Measurements from ENCODE around the gene TDRD10.

Gene TDRD10, protein sequence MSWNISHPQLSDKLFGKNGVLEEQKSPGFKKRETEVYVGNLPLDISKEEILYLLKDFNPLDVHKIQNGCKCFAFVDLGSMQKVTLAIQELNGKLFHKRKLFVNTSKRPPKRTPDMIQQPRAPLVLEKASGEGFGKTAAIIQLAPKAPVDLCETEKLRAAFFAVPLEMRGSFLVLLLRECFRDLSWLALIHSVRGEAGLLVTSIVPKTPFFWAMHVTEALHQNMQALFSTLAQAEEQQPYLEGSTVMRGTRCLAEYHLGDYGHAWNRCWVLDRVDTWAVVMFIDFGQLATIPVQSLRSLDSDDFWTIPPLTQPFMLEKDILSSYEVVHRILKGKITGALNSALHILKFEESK

DNA sequence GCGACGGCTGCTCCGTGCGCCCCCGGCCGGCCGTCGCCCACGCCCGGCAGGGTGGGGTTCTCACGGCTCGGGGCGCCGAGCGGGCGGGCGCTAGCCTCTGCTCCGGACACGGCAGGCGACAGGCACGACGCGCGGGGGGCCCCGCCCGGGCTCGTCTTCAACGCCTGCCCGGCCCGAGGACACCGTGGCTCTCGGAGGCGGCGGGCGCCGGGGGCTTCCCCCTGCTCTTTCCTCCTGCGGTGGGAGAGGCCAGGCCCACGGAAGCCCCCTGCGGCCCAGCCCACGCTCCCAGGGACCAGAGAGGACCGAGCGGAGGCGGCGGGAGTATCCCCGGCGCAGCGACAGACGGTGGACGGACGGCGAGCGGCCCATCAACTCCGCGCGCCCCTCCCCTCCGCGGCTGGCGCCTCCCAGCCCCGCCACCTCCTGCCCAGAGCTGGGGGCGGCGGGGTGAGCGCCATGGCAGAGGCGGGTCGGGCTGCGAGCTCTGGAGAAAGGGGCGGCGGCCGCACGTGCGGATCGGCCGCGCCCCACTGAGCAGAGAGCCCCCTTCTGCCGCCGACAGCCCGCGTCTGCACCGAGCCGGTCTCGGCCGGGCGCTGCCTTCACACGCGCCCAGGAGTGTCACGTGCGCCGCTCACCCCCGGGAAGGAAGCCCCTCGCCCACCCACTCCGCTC lies at the start of gene TDRD10, which contains the start of gene SHE:
Gene TDRD10, plus strand, starts transcription at position 154 of the 678 bp plus-strand sequence. CDS start 4,685 bp downstream, outside the sequence.
Gene SHE, minus strand, starts transcription at position 347 of the 678 bp plus-strand sequence. CDS start 386 bp downstream, outside the sequence.
- DNase-seq = peak; percentile 19 to 33
- H3K9me3 Mint-ChIP-seq = no peaks in the 10 kb centered on the region
- peak within 1 kb of the TSS; percentile 68 to 72 for H3K4me3 Mint-ChIP-seq
- peak; percentile 55 for ATAC-seq
- H3K27me3 Mint-ChIP-seq = peaks cover 73% of the 10 kb centered on the region
- H3K4me1 Mint-ChIP-seq = peaks cover 18% of the 10 kb centered on the region
- H3K27ac Mint-ChIP-seq = no peak within 1 kb of the TSS

DNA sequence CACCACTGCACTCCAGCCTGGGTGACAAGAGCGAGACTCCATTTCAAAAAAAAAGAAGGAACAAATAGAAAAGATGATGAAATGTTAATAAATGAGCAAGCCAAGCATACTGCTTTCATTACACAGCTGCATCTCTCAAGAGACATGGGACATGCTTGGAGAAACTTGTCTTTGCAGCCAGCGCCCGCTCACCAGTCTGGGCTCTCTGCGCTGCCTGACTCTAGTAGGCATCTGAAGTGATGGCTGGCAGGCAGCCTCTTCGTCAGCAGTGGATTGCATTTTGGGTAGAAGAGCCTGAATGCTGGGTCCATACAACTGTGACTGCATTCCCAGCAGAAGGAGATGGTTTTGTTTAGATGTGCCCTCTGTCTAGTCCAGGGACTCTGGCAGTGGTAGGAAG lies 48.9 kb upstream of the TDRD10 start:
- no peak for DNase-seq
- no peak overlapping the region for H3K4me3 Mint-ChIP-seq
- H3K4me1 Mint-ChIP-seq = peaks cover 24% of the 10 kb centered on the region
- no peaks in the 10 kb centered on the region for H3K9me3 Mint-ChIP-seq
- H3K27ac Mint-ChIP-seq = peak overlapping the region in 1 of 2 donors; percentile 10
- no peak for ATAC-seq
- peaks cover 14% of the 10 kb centered on the region for H3K27me3 Mint-ChIP-seq

DNA sequence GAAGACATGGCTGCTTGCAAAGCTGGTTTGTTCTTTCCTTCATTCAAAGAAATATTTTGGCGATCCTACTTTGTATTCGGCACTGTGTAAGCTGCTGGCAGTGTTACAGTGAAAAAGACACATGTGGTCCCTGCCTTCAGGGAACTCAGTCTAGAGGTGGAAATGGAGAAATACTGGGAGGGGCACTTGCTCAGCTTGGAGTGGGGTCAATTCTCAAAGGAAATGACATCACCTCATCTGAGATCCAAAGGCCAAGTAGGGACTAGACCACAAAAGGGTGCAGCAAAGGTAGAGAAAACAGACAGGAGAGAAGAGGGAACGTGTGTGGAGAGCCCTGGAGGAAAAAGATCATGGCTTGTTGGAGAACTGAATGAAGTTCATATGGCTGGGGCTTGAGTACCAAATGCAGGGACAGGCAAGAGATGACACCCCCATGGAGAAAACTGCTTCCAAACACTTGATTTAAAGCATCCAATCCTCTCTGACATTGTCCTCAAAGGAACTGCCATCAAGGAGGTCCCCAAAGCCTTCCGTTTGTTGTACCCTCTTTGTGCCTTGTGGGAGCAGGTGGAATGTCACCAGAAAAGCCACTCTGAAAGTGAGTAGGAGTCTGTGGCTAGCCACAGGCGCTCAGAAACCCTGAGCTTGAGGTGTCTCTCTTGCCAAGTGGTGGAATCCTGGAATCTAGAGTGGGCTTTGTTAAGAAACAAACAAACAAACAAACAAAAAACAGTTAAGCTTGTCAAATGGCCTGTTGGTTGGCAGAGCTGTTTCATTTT lies 48.3 kb upstream of the TDRD10 start:
- Mint-ChIP-seq H3K4me3 (peak overlapping the region in 1 of 2 donors; percentile 1), H3K9me3 (no peaks in the 10 kb centered on the region), H3K27ac (no peak overlapping the region), H3K4me1 (peaks cover 24% of the 10 kb centered on the region), H3K27me3 (peaks cover 14% of the 10 kb centered on the region)
- ATAC-seq (no peak), DNase-seq (no peak)

DNA sequence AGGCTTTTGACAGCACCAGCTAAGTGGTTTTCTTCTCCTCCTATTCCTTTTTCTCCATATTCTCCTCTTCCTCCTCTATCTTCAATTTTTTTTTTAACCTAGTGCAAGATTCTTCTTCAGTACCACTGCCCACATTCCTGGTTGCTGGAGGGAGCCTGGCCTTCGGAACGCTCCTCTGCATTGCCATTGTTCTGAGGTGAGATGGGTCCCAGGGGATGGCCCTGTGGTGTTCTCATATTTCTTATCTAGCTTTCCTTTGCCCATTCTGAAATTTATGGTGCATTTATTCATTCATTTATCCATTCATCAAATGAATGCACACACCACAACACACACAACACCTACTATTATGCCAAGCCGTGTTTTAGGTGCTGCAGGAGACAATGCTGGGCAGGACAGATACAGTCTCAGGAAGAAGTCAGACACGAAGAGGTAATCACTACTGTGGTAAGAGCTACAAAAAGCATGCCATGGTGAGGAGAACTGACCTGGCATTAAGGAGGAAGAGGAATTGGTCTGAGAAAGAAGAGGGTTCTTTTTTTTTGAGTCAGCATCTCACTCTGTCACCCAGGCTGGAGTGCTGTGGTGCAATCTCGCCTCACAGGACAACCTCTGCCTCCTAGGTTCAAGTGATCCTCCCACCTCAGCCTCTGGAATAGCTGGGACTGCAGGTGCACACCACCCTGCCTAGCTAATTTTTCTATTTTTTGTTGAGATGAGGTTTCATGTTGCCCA lies 47.5 kb upstream of the TDRD10 start:
- Mint-ChIP-seq H3K4me3 (no peak overlapping the region), H3K27ac (no peak overlapping the region), H3K27me3 (peaks cover 14% of the 10 kb centered on the region), H3K9me3 (no peaks in the 10 kb centered on the region), H3K4me1 (peaks cover 24% of the 10 kb centered on the region)
- ATAC-seq = peak; percentile 15
- DNase-seq = no peak

DNA sequence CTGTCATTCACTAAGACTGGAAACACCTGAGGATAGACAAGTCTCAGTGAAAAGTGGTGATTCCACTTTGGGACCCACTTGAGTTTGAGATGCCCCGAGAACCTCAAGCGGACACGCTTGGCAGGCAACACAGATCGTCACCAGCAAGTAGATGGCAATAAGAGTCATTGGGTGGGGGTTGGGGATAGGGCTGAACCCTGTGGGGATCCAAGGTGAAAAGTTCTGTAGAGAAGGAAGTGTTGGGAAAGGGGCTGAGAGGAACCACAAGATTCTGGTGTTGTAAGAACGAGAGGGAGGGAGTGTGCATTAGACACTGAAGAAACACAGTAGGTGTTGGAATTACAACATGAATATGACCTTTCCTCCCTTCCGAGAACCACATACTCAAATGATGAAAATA lies 45.4 kb upstream of the TDRD10 start:
- DNase-seq (no peak), ATAC-seq (no peak)
- Mint-ChIP-seq H3K4me3 (no peak overlapping the region), H3K27me3 (peaks cover 4% of the 10 kb centered on the region), H3K9me3 (no peaks in the 10 kb centered on the region), H3K4me1 (peaks cover 34% of the 10 kb centered on the region), H3K27ac (no peak overlapping the region)

DNA sequence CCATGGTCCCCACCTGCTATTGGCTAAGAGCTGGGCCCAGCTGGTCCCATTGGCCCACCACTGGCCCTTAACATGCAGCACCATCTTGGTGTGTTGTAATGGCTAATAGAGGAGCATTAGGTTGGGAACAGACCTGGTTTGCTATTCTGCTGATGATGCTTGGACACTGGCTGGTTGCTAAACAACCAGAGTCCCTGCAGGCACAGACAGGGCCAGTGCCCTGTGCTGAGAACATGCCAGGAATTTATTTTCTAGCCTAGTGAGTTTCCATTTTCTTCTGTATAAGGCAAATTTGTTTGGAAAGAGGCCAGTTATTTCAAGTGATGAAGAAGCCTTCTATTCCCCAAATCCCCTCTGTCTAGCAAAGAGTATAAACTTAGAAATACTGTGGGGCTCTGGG lies 42.9 kb upstream of the TDRD10 start:
- DNase-seq = no peak
- ATAC-seq = no peak
- Mint-ChIP-seq H3K27me3 (no peaks in the 10 kb centered on the region), H3K9me3 (no peaks in the 10 kb centered on the region), H3K4me1 (peaks cover 34% of the 10 kb centered on the region), H3K4me3 (no peak overlapping the region), H3K27ac (no peak overlapping the region)

DNA sequence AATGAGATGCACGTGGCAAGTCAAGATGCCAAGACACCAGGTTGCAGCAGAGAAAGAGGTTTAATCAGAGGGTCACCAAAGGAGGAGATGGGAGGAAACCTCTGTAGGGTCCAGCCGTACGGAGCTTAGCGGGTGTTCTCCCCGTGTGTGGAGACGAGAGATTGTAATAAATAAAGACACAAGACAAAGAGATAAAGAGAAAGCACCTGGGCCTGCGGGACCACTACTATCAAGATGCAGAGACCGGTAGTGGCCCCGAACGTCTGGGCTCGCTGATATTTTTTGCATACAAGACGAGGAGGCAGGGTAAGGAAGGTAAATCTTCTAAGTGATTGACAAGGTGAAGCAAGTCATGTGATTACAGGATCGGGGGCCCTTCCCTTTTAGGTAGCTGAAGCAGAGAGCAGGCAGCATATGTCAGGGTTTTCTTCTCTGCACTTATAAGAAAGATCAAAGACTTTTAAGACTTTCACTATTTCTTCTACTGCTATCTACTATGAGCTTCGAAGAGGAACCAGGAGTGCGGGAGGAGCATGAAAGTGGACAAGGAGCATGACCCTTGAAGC lies 41.2 kb upstream of the TDRD10 start:
- H3K27me3 Mint-ChIP-seq = no peaks in the 10 kb centered on the region
- no peaks in the 10 kb centered on the region for H3K9me3 Mint-ChIP-seq
- H3K4me1 Mint-ChIP-seq = peaks cover 39% of the 10 kb centered on the region
- H3K27ac Mint-ChIP-seq = no peak overlapping the region
- ATAC-seq = no peak
- no peak overlapping the region for H3K4me3 Mint-ChIP-seq
- DNase-seq = no peak

DNA sequence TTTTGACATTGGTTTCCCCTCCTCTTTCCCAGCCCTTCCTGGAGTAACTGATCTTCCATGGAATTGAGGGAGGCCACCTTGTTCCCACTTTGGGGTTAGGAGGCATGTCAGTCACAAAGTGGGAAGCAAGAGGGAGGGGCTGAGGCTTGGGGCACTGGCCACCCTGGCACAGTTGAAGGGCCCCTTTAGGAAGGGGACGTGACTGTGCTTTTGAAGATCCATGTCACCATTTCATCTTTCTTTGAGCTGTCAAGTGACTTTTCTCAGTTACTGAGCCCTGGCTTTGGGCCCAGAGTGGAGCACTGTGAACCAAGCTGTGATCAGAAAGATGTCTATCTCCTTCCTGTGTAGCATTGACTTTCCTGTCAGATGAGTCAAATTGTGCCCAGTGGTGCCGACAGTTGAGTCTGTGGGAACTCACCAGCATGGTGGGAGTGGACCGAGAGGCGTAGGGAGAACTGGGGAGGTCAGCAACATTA lies 38.5 kb upstream of the TDRD10 start:
- H3K4me1 Mint-ChIP-seq = peaks cover 63% of the 10 kb centered on the region
- H3K4me3 Mint-ChIP-seq = peak overlapping the region; percentile 7 to 26
- no peaks in the 10 kb centered on the region for H3K9me3 Mint-ChIP-seq
- DNase-seq (peak; percentile 33 to 71), ATAC-seq (peak; percentile 91)
- H3K27me3 Mint-ChIP-seq = no peaks in the 10 kb centered on the region
- H3K27ac Mint-ChIP-seq = no peak overlapping the region

DNA sequence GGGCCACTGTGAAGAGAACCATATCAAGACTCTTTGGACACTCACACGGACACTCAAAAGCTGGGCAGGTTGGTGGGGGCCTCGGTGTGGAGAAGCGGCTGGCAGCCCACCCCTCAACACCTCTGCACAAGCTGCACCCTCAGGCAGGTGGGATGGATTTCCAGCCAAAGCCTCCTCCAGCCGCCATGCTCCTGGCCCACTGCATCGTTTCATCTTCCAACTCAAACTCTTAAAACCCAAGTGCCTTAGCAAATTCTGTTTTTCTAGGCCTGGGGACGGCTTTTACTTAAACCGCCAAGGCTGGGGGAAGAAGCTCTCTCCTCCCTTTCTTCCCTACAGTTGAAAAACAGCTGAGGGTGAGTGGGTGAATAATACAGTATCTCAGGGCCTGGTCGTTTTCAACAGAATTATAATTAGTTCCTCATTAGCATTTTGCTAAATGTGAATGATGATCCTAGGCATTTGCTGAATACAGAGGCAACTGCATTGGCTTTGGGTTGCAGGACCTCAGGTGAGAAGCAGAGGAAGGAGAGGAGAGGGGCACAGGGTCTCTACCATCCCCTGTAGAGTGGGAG lies 36.3 kb upstream of the TDRD10 start:
- H3K27me3 Mint-ChIP-seq = no peaks in the 10 kb centered on the region
- peak overlapping the region in 1 of 2 donors; percentile 34 for H3K27ac Mint-ChIP-seq
- H3K9me3 Mint-ChIP-seq = no peaks in the 10 kb centered on the region
- peaks cover 59% of the 10 kb centered on the region for H3K4me1 Mint-ChIP-seq
- H3K4me3 Mint-ChIP-seq = no peak overlapping the region
- DNase-seq = no peak
- ATAC-seq = no peak

DNA sequence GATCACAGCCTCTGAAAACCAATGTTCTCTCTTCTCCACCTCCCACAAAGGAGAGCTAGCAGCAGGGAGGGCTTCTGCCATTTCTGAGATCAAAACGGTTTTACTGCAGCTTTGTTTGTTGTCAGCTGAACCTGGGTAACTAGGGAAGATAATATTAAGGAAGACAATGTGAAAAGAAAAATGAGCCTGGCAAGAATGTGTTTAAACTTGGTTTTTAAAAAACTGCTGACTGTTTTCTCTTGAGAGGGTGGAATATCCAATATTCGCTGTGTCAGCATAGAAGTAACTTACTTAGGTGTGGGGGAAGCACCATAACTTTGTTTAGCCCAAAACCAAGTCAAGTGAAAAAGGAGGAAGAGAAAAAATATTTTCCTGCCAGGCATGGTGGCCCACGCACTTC lies 35.8 kb upstream of the TDRD10 start:
- H3K27ac Mint-ChIP-seq = no peak overlapping the region
- H3K4me3 Mint-ChIP-seq = no peak overlapping the region
- peaks cover 54% of the 10 kb centered on the region for H3K4me1 Mint-ChIP-seq

DNA sequence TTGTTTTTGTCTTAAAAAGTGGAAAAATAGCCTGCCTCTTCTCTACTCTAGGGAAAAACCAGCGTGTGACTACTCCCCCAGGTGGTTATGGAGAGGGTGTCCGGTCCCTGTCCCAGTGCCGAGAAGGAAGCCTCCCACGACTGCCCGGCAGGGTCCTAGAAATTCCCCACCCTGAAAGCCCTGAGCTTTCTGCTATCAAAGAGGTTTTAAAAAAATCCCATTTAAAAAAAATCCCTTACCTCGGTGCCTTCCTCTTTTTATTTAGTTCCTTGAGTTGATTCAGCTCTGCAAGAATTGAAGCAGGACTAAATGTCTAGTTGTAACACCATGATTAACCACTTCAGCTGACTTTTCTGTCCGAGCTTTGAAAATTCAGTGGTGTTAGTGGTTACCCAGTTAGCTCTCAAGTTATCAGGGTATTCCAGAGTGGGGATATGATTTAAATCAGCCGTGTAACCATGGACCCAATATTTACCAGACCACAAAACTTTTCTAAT lies 35.0 kb upstream of the TDRD10 start:
- Mint-ChIP-seq H3K9me3 (no peaks in the 10 kb centered on the region), H3K27ac (peak overlapping the region in 1 of 2 donors; percentile 35), H3K4me3 (peak overlapping the region in 1 of 2 donors; percentile 43), H3K27me3 (no peaks in the 10 kb centered on the region), H3K4me1 (peaks cover 54% of the 10 kb centered on the region)
- no peak for DNase-seq
- peak; percentile 34 for ATAC-seq

More for the DNA sequence above, 35.8 kb upstream of the TDRD10 start:
- ATAC-seq = no peak
- no peak for DNase-seq
- Mint-ChIP-seq H3K9me3 (no peaks in the 10 kb centered on the region), H3K27me3 (no peaks in the 10 kb centered on the region)

DNA sequence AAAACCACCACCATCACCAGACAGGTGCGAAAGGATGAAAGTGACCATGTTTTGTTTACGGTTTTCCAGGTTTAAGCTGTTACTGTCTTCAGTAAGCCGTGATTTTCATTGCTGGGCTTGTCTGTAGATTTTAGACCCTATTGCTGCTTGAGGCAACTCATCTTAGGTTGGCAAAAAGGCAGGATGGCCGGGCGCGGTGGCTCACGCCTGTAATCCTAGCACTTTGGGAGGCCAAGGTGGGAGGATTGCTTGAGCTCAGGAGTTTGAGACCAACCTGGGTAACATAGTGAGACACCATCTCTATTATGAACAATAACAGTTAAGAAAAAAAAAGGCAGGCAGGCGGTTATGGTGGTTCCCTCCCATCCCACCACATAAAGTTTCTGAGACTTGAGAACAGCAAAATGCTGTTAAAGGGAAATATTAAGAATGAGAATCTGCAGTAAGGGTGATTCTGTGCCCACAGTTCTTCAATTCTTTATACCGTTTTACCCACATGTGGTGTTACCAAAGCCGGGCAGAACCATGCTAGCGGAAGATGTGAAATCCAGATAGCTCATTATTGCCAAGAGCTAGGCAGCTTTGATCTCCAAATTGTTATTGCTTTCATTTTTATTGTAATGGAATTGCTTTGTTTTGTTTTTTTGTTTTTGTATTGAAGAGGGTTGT lies 34.5 kb upstream of the TDRD10 start:
- H3K4me3 Mint-ChIP-seq = no peak overlapping the region
- DNase-seq (peak in 1 of 2 donors; percentile 31), ATAC-seq (peak; percentile 54)
- peaks cover 54% of the 10 kb centered on the region for H3K4me1 Mint-ChIP-seq
- H3K27me3 Mint-ChIP-seq = no peaks in the 10 kb centered on the region
- no peaks in the 10 kb centered on the region for H3K9me3 Mint-ChIP-seq
- H3K27ac Mint-ChIP-seq = no peak overlapping the region

DNA sequence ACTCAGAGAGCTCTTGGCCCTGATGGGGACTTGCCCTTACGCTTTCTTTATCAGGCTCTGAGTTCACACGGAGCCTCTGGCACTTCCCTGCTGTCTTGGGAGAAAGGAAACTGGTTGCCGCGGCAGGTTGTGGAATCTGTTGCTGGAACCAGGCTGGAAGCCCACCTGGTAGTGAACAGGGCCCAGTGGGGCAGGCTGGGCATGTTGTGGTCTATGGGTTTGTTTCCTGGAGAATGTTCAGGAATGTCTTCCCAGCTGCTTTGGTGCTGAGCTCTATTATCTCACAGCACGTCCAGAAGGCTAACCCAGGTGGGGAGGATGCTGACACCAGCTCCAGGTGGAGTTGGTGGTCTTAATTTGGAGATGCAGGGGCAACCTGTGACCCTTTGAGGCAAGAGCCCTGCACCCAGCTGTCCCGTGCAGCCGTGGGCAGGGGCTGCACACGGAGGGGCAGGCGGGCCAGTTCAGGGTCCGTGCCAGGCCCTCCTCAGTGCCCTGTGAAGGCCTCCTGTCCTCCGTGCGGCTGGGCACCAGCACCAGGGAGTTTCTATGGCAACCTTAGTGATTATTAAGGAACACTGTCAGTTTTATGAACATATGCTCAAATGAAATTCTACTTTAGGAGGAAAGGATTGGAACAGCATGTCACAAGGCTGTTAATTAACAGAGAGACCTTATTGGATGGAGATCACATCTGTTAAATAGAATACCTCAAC lies 33.3 kb upstream of the TDRD10 start:
- no peak overlapping the region for H3K4me3 Mint-ChIP-seq
- ATAC-seq = no peak
- DNase-seq = no peak
- H3K4me1 Mint-ChIP-seq = peaks cover 45% of the 10 kb centered on the region
- H3K27ac Mint-ChIP-seq = no peak overlapping the region
- H3K9me3 Mint-ChIP-seq = no peaks in the 10 kb centered on the region
- no peaks in the 10 kb centered on the region for H3K27me3 Mint-ChIP-seq

All from stimulated activated naive CD8-positive, alpha-beta T cell treated with anti-CD3 and anti-CD28 coated beads, Interleukin-15, amount 100 ng/mL, for 72 hours (primary cell).